GM04504 (cell line): ENCODE data around the gene TIMM13.

ENCODE experiments used
- DNase-seq: peaks from one replicate; pipeline ENCODE4 v3.0.0-alpha.2; 2012; ENCODE audit warnings: low read depth

TIMM13 gene

DNA sequence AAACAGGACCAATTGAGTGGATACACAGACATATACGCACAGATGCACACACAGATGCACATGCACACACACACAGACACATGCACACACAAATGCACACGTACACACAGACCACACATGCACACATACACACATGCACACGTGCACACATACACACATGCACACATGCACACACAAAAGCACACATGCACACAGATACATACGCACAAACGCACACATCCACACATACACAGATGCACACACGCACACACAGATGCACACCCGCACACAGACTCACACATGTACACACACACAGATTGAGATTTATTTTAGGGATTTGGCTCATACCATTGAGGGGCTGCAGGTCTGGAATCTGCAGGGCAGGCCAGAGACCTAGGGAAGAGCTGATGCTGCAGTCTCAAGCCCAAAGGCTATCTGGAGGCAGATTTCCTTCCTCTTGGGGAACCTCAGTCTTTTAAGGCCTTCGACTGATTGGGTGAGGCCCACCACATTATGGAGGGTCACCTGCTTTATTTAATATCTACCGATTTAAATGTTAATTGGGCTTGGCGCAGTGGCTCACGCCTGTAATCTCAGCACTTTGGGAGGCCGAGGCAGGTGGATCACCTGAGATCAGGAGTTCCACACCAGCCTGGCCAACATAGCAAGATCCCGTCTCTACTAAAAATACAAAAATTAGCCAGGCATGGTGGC lies 44.7 kb downstream of the TIMM13 start:
- DNase-seq = no peak

DNA sequence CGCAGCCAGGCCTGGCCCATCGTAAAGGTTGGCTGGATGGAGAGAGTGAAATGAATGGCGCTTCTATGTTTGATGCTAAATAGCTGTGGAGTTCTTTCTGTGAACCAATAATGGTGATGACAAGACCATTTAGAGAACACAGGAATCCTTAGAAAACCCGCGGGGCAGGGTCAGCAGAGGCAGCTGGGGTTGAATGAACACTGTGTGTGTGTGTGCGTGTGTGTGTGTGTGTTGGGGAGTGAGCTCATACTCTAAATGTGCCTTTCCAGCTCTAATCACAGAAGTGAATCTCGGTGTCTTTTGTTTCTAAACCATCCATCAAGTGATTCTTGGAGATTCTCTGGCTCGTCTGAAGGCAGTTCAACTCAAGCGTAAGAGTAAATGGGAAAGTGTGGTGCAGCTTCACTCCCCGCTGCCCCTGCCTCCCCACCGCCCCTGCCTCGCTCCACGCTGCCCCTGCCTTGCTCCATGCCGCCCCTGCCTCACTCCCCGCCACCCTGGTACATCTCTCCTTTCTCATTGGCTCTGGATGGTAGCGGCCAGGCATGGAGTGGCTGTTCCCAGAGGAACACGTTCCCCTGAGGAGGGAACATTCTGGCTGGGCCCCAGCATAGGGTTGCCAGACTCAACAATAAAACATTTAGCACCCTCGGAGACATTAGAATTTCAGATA lies 46.1 kb downstream of the TIMM13 start:
- no peak for DNase-seq

DNA sequence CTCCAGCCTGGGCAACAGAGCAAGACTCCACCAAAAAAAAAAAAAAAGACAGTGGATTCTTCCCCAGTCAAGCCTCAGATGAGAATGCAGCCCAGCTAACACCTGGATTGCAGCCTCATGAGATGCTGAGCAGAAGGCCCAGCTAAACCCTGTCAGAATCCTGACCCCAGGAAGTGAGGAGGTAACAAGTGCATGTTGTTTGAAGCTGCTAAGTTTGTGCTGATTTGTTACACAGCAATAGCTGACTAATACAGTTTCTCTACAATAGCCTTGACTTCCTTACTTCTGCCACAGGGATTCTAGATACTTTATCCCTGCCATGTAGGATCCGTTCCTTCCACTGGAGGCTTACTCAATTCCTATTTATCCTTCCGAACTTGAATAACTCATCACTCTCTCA lies 46.8 kb downstream of the TIMM13 start:
- no peak for DNase-seq

DNA sequence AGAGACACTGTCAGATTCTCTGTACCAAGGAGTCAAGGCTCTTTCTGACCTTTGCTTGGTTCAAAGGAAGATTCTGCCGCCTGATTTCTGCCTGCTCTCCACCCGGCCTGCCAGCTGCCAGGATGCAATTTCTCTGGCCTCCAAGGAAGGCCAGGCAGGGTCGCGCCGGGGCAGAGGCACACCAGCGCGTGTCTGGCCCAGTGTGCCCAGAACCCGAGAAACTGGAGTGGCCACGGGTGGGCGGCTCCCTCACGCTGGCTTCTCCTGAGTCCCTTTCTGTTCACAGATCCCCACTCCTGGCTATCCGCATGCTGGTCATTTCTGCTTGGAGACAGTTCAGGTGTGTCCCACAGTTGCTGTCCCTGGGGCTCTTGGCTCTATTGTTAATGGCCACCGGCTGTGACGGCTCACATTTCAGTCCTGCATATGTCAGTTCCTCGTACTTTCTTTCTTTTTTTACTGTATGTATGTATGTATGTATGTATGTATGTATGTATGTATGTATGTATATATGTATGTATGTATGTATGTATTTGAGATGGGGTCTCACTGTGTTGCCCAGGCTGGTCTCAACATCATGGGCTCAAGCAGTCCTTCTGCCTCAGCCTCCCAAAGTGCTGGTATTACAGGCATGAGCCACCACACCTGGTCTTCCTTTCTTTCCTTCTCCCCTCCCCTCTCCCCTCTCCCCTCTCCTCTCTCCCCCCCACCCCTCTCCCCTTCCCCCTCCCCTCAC lies 50.4 kb downstream of the TIMM13 start:
- DNase-seq = no peak
